H1 (cell line): Measurements from ENCODE around the gene LEO1. TPM values are rescaled to one million over a fixed set of nuclear protein-coding genes. Genes with fewer than 3 reads are reported as not detected.

Experiments used
- CTCF ChIA-PET: fragments of 300-600 bp; sonication (Branson Sonifier 250); formaldehyde crosslinking; loops from one replicate; lab custom pipeline; 2021; ENCODE audit not compliant: partially characterized antibody; lab: Charles Lee
- POLR2A ChIA-PET: fragments of 300-600 bp; sonication (Branson Sonifier 250); formaldehyde crosslinking; loops from one replicate; lab custom pipeline; 2021; ENCODE audit warnings: inconsistent platforms; ENCODE audit not compliant: partially characterized antibody; lab: Charles Lee
- DNase-seq, 2 experiments: peaks; one replicate each; pipeline versions ENCODE4 v3.0.0 to v3.0.0-alpha.2; 2010 to 2022; ENCODE audit warnings: low spot score in 2 of 2, low read depth in 1 of 2, mixed read lengths in 1 of 2
- FAIRE-seq: peaks from 2 replicates; lab custom pipeline; 2011; peaks lifted over from hg19 to GRCh38; lab: Jason Lieb, UNC
- H2AFZ ChIP-seq: 2 replicates; pipeline ENCODE4 v1.8.1; 2012; ENCODE audit warnings: low read length, inconsistent platforms
- H2AK5ac ChIP-seq: 2 replicates; pipeline ENCODE4 v1.6.1; 2013; ENCODE audit warnings: low read depth, low read length
- H2BK120ac ChIP-seq: replicated peaks from 2 replicates; pipeline ENCODE3; 2013; ENCODE audit warnings: low read depth, low read length, inconsistent platforms
- H2BK12ac ChIP-seq: 2 replicates; pipeline ENCODE4 v1.6.1; 2013; ENCODE audit warnings: low read depth, low read length
- H2BK15ac ChIP-seq: 2 replicates; pipeline ENCODE4 v1.6.1; 2013; ENCODE audit warnings: low read length
- H2BK20ac ChIP-seq: 2 replicates; pipeline ENCODE4 v1.6.1; 2013; ENCODE audit warnings: low read length
- H2BK5ac ChIP-seq: 2 replicates; pipeline ENCODE4 v1.6.1; 2013; ENCODE audit warnings: low read depth, low read length
- H3K14ac ChIP-seq: 2 replicates; pipeline ENCODE4 v1.6.1; 2013; ENCODE audit warnings: inconsistent platforms; ENCODE audit not compliant: insufficient read length
- H3K18ac ChIP-seq: 2 replicates; pipeline ENCODE4 v1.6.1; 2013; ENCODE audit warnings: low read length; ENCODE audit errors: extremely low read depth
- H3K23ac ChIP-seq: 2 replicates; pipeline ENCODE4 v1.6.1; 2013; ENCODE audit warnings: inconsistent platforms; ENCODE audit not compliant: insufficient read length
- H3K23me2 ChIP-seq: 2 replicates; pipeline ENCODE4 v1.6.1; 2013; ENCODE audit warnings: low read depth, low read length
- H3K27ac ChIP-seq: 2 replicates; pipeline ENCODE4 v1.6.1; 2011; ENCODE audit warnings: low read depth, low read length, inconsistent platforms
- H3K27me3 ChIP-seq, 4 experiments: replicated peaks in 1 of 4; 1 replicate in 1 of 4; 2 replicates in 3 of 4; pipeline versions ENCODE4 v1.6.1 to v1.8.1; 2011 to 2013; ENCODE audit warnings: low read length in 3 of 4, mild to moderate bottlenecking in 3 of 4, inconsistent platforms in 2 of 4, mixed read lengths in 2 of 4, moderate library complexity in 1 of 4; ENCODE audit not compliant: control insufficient read depth in 3 of 4, insufficient read depth in 3 of 4; ENCODE audit errors: extremely low read depth in 1 of 4
- H3K36me3 ChIP-seq, 4 experiments: 2 replicates each; pipeline versions ENCODE4 v1.6.1 to v1.8.1; 2011 to 2013; ENCODE audit warnings: mild to moderate bottlenecking in 4 of 4, low read length in 3 of 4, moderate library complexity in 2 of 4, control low read depth in 1 of 4, inconsistent platforms in 1 of 4; ENCODE audit not compliant: insufficient read depth in 4 of 4, control insufficient read depth in 2 of 4
- H3K4ac ChIP-seq: replicated peaks from 2 replicates; pipeline ENCODE3; 2013; ENCODE audit warnings: low read length, low read depth, mixed read lengths, inconsistent platforms; ENCODE audit not compliant: insufficient read length
- H3K4me1 ChIP-seq, 4 experiments: replicated peaks in 1 of 4; 1 replicate in 1 of 4; 2 replicates in 3 of 4; pipeline versions ENCODE4 v1.6.1 to v1.8.1; 2011 to 2013; ENCODE audit warnings: low read length in 3 of 4, inconsistent platforms in 2 of 4, mixed read lengths in 1 of 4; ENCODE audit not compliant: insufficient read depth in 4 of 4, control insufficient read depth in 3 of 4
- H3K4me2 ChIP-seq, 2 experiments: 2 replicates each; pipeline versions ENCODE4 v1.6.1 to v1.8.1; 2011 to 2013; ENCODE audit warnings: low read depth in 2 of 2, low read length in 2 of 2, control low read depth in 1 of 2, inconsistent platforms in 1 of 2, mild to moderate bottlenecking in 1 of 2; ENCODE audit not compliant: insufficient read depth in 1 of 2
- H3K4me3 ChIP-seq, 4 experiments: fragments of 200-600, 300-600 bp in 1 of 4; sonication (generic), shearing (Covaris generic), sonication (Bioruptor Twin) in 1 of 4; 2 replicates each; pipeline versions ENCODE4 v1.5.1 to v1.8.1; 2011 to 2016; ENCODE audit warnings: low read length in 4 of 4, low read depth in 3 of 4, control low read depth in 2 of 4, inconsistent platforms in 2 of 4, mild to moderate bottlenecking in 2 of 4, mixed read lengths in 1 of 4, moderate library complexity in 1 of 4; ENCODE audit not compliant: insufficient read depth in 2 of 4; ENCODE audit errors: extremely low read depth in 1 of 4
- H3K56ac ChIP-seq: replicated peaks from 2 replicates; pipeline ENCODE3; 2013; ENCODE audit warnings: low read depth, mild to moderate bottlenecking, mixed read lengths, low read length, inconsistent platforms; ENCODE audit not compliant: insufficient read length
- H3K79me1 ChIP-seq: 2 replicates; pipeline ENCODE4 v1.6.1; 2013; ENCODE audit warnings: low read depth, low read length, control low read depth
- H3K79me2 ChIP-seq, 2 experiments: 2 replicates each; pipeline versions ENCODE4 v1.6.1 to v1.8.1; 2012 to 2013; ENCODE audit warnings: low read length in 2 of 2, mild to moderate bottlenecking in 2 of 2, inconsistent platforms in 1 of 2; ENCODE audit not compliant: insufficient read depth in 2 of 2, control insufficient read depth in 1 of 2
- H3K9ac ChIP-seq, 4 experiments: replicated peaks in 1 of 4; 1 replicate in 1 of 4; 2 replicates in 3 of 4; pipeline versions ENCODE4 v1.6.1 to v1.8.1; 2011 to 2013; ENCODE audit warnings: low read depth in 3 of 4, low read length in 3 of 4, control low read depth in 2 of 4, mild to moderate bottlenecking in 2 of 4, moderate library complexity in 2 of 4, inconsistent platforms in 1 of 4; ENCODE audit errors: extremely low read depth in 1 of 4
- H3K9me3 ChIP-seq, 2 experiments: 2 replicates each; pipeline versions ENCODE4 v1.6.1 to v1.8.1; 2012 to 2013; ENCODE audit warnings: mild to moderate bottlenecking in 2 of 2, moderate library complexity in 2 of 2, control low read depth in 1 of 2, inconsistent platforms in 1 of 2, low read depth in 1 of 2, low read length in 1 of 2, mixed read lengths in 1 of 2; ENCODE audit not compliant: insufficient read depth in 2 of 2
- H4K20me1 ChIP-seq, 2 experiments: replicated peaks in 1 of 2; 2 replicates each; pipeline versions ENCODE3 to v1.8.1; 2011 to 2013; ENCODE audit warnings: inconsistent platforms in 2 of 2, low read length in 2 of 2, mild to moderate bottlenecking in 1 of 2; ENCODE audit not compliant: insufficient read depth in 2 of 2, control insufficient read depth in 1 of 2
- H4K5ac ChIP-seq: 2 replicates; pipeline ENCODE4 v1.6.1; 2013; ENCODE audit warnings: low read length, low read depth, mixed read lengths, inconsistent platforms; ENCODE audit not compliant: insufficient read length
- H4K8ac ChIP-seq: 2 replicates; pipeline ENCODE4 v1.8.0; 2013; ENCODE audit warnings: mild to moderate bottlenecking, moderate library complexity, low read length, inconsistent platforms; ENCODE audit not compliant: insufficient read depth; ENCODE audit errors: extremely low read depth
- H4K91ac ChIP-seq: replicated peaks from 2 replicates; pipeline ENCODE3; 2013; ENCODE audit warnings: low read length, mixed read lengths, inconsistent platforms; ENCODE audit not compliant: insufficient read length
- CBX5 ChIP-seq: fragments of 300-800, 300-1000 bp; sonication (generic); IDR thresholded peaks from 2 replicates; pipeline ENCODE4 v1.7.1; 2016; ENCODE audit warnings: antibody characterized with exemption, low read length, low read depth
- CBX8 ChIP-seq: fragments of 300-800, 300-1000 bp; sonication (generic); IDR thresholded peaks from 2 replicates; pipeline ENCODE4 v1.7.1; 2016; ENCODE audit warnings: low read depth, low read length, borderline replicate concordance
- CREB1 ChIP-seq: IDR thresholded peaks from 2 replicates; pipeline ENCODE4 v1.6.1; 2012; ENCODE audit warnings: inconsistent platforms
- MAFK ChIP-seq: IDR thresholded peaks from 2 replicates; pipeline ENCODE4 v1.6.1; 2012; ENCODE audit warnings: low read depth, mild to moderate bottlenecking, improper control_type of control experiment, low read length
- SIX5 ChIP-seq: IDR thresholded peaks from 2 replicates; pipeline ENCODE4 v1.6.1; 2011; ENCODE audit warnings: mild to moderate bottlenecking, low read depth, low read length
- WGBS, 2 experiments: shearing (Covaris generic) in 1 of 2; methylation state at CpG; one replicate each; pipeline versions ENCODE4 v1.1.6 to v1.1.7; 2013 to 2015; ENCODE audit warnings: low lambda C conversion rate in 2 of 2, mixed read lengths in 2 of 2, inconsistent platforms in 1 of 2, low coverage in 1 of 2, missing lambda C conversion rate in 1 of 2; ENCODE audit not compliant: insufficient replicate concordance in 2 of 2, insufficient coverage in 1 of 2, insufficient read length in 1 of 2; ENCODE audit errors: extremely low coverage in 1 of 2, missing lambda C conversion rate in 1 of 2; 5-methylcytosine and 5-hydroxymethylcytosine counted together
- polyA plus RNA-seq, 7 experiments: library from polyadenylated mRNA; depleted of rRNA in 3 of 7; stranded (reverse) in 5 of 7; unstranded in 2 of 7; fragments of >200 nt in 5 of 7; fragments of 200-250 nt in 2 of 7; gene quantifications; 1 replicate in 5 of 7; 2 replicates in 1 of 7; 4 replicates in 1 of 7; pipeline versions ENCODE4 v1.2.1 to v1.2.3, GENCODE V29; 2011 to 2013; ENCODE audit warnings: missing spikeins in 2 of 7, mixed read lengths in 2 of 7
- total RNA-seq: library from RNA; stranded (reverse); fragmentation: NEBNext Ultra II Directional; extraction: Animal tissue kit (Norgen Biotek cat#: 25700); gene quantifications from 2 replicates; pipeline ENCODE4 v1.2.1, GENCODE V29; 2021

Gene LEO1
- total and polyA plus RNA-seq, 2 of the 8 experiments (the other 6 are each of a cell fraction or from before 2014, with no cell fraction given) = 1.6 to 27.4 TPM

- no peaks in the 10 kb centered on the region for H3K23me2 ChIP-seq
- H3K18ac ChIP-seq = no peak overlapping the region
- H3K23ac ChIP-seq = no peak overlapping the region
- H3K36me3 ChIP-seq = no peaks in the 10 kb centered on the region
- H3K27ac ChIP-seq = no peak overlapping the region
- H3K9me3 ChIP-seq = no peaks in the 10 kb centered on the region
- no peaks in the 10 kb centered on the region for H3K4me1 ChIP-seq
- H4K5ac ChIP-seq = no peak overlapping the region
- no peak overlapping the region for H3K4ac ChIP-seq
- H3K4me2 ChIP-seq = no peak overlapping the region
- no peak for FAIRE-seq
- no peaks in the 10 kb centered on the region for H3K27me3 ChIP-seq
- H2BK12ac ChIP-seq = no peak overlapping the region
- no peak overlapping the region for H4K91ac ChIP-seq
- TF ChIP-seq SIX5 (no peak), CBX5 (no peak), CBX8 (no peak), CREB1 (no peak), MAFK (no peak)
- no peak overlapping the region for H2AK5ac ChIP-seq
- no peak overlapping the region for H3K14ac ChIP-seq
- H3K79me2 ChIP-seq = no peaks in the 10 kb centered on the region
- H2BK120ac ChIP-seq = no peak overlapping the region
- ChIA-PET CTCF (interaction anchor here (0.6 kb wide), 1 partner anchor 153 kb away, joined by 4 read pairs; no protein-coding TSS in a partner anchor), POLR2A (interaction anchor here (1.4 kb wide), 1 partner anchor 14 kb away, joined by 4 read pairs; the partner anchor contains the start of gene MAPK6)
- peak overlapping the region; percentile 80; the same call in 1 of the 2 replicates for H2AFZ ChIP-seq
- no peak overlapping the region for H2BK20ac ChIP-seq
- no peak overlapping the region for H4K8ac ChIP-seq
- no peak overlapping the region for H2BK5ac ChIP-seq
- no peak overlapping the region for H3K56ac ChIP-seq
- H3K9ac ChIP-seq = peak overlapping the region in 1 of 4 experiments; percentile 10; a peak in 1 of 7 replicates
- H3K4me3 ChIP-seq = no peak overlapping the region
- no peaks in the 10 kb centered on the region for H3K79me1 ChIP-seq
- no peaks in the 10 kb centered on the region for H4K20me1 ChIP-seq
- DNase-seq = no peak
- 90% methylated on average over 6 of the region's 6 CpGs; no CpG with 5 or more reads in 1 of the 2 experiments for WGBS, 2 experiments
- H2BK15ac ChIP-seq = no peak overlapping the region
Measured at GRCh38 chr15:52004806-52005205, 33.2 kb upstream of the LEO1 start.
